ENCODE results near the gene GPHA2.

DNA sequence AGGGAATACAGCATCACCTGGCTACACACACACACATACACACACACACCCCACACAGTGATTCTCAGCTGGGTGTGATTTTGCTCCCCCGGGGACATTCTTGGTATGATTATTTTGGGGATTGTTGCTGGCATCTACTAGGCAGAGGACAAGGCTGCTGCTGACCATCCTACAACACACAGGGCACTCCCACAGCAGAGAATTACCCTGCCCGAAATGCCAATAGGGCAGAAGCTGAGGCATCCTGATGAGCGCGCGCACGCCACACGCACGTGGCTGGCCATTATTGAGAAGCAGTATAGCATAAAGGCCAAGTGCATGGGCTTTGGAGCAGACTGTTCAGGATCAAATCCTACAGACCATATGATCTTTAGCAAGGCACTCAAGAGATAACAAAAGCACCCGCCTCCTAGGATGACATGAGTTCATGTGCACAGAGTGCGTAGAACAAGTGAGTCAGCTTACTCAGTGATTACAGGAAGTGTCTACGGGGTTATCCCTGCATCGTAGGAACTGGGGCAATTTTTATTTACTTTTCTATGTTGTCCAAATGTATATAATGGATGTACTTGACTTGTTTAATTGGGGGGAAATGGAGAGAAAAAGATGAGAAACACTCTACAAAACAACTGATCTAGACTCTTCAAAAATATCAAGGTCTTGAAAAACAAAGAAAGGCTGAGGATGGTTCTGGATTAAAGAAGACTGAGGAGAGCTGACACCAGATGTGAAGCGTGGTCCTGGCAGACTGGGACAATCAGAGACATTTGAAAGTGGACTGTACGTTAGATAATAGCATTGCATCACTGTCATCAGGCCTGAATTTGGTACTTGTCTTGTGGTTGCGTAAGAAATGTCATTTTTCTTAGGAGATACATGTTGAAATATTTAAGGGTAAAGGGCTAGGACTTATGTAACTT, 50.1 kb downstream of the GPHA2 start:
- TF ChIP-seq CTCF (IDR thresholded peaks at IDR 0.05; ENCODE audit: low read depth, low read length, poor library complexity, severe bottlenecking) (no peak), EZH2phosphoT487 (IDR thresholded peaks at IDR 0.05; ENCODE audit: borderline replicate concordance, low read length) (no peak)
